LHCN-M2 (cell line): ENCODE measurements around the gene GHDC. TPM values are rescaled to one million over a fixed set of nuclear protein-coding genes. Genes with fewer than 3 reads are reported as not detected.
"Not testable (repeated sequence)": the region's sequence is repeated elsewhere in the genome, so short reads cannot be mapped to it uniquely, and the experiment has no call there.

Experiments
- DNase-seq: peaks from one replicate; pipeline ENCODE4 v3.0.0-alpha.2; 2012; ENCODE audit warnings: low read depth
- polyA plus RNA-seq: library from polyadenylated mRNA; unstranded; fragments of >200 nt; gene quantifications from one replicate; pipeline ENCODE4 v1.2.1, GENCODE V29; 2012; ENCODE audit warnings: missing spikeins
- total RNA-seq: library from RNA; depleted of rRNA; stranded (reverse); fragments of >200 nt; gene quantifications from 2 replicates; pipeline ENCODE4 v1.2.3, GENCODE V29; 2014; rRNA removed

GHDC gene, protein sequence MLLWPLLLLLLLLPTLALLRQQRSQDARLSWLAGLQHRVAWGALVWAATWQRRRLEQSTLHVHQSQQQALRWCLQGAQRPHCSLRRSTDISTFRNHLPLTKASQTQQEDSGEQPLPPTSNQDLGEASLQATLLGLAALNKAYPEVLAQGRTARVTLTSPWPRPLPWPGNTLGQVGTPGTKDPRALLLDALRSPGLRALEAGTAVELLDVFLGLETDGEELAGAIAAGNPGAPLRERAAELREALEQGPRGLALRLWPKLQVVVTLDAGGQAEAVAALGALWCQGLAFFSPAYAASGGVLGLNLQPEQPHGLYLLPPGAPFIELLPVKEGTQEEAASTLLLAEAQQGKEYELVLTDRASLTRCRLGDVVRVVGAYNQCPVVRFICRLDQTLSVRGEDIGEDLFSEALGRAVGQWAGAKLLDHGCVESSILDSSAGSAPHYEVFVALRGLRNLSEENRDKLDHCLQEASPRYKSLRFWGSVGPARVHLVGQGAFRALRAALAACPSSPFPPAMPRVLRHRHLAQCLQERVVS
- 14.6 and 16.8 TPM in 2 replicates for total RNA-seq
- polyA plus RNA-seq, result 6.6 TPM

DNA sequence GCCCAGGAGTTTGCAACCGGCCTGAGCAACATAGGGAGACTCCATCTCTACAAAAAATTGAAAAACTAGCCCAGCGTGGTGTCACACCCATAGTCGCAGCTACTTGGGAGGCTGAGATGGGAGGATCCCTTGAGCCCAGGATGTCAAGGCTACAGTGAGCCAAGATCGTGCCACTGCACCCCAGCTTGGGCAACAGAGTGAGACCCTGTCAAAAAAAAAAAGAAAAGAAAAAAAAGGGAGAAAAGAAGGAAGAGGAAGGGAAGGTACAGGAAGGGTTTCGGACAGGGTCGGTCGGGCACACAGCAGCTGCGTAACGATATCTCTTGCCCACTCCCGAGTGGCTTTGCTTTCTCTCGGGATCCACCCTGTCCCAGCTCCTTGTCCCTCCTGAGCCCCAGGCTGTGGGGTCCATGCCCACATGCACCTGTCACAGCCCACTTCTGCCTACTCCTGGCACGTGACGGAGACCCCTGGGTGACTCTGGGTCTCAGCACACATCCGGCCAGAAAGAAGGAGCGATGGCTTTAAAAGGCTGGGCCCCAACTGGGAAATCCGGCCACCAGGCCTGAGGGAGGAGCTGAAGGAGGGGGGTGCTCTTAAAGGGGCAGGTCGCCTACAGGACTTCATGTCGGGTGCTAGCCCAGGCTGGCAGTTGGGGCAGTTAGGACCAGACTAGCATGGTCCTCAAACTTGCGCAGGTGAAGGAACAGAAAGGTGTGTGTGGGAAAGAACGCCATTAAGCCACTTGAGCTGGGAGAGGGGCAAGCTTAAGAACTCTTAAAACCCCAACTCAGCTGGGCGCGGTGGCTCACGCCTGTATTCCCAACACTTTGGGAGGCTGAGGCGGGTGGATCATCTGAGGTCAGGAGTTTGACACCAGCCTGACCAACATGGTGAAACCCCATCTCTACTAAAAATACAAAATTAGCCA is at the start of gene GHDC:
Gene GHDC (minus strand): TSS at position 526 of the 931 bp plus-strand sequence. CDS start 913 bp downstream, outside the sequence.
- peak; percentile 59 for DNase-seq

DNA sequence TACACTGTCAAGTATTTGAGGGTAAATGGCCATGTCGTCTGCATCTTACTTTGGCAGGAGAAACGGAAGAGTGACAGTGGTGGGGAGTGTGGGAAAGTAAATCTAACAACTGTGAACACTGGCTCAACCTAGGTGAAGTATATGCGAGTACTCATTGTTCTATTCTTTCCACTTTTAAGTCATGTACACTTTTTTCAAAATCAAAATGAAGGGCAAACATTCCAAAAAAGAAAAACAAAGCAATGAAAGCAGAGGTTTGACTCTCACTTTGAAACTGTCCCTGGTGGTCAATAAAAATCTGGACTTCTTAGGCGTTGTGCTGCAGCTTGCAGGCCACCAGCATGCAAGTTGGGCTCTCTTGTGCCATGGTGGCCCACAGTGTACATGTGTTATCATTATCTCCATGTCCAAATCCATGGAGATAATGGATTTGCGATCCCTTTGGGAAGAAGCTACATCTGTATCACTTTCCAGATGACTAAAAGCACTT is 49.2 kb upstream of the GHDC start:
- no peak for DNase-seq

DNA sequence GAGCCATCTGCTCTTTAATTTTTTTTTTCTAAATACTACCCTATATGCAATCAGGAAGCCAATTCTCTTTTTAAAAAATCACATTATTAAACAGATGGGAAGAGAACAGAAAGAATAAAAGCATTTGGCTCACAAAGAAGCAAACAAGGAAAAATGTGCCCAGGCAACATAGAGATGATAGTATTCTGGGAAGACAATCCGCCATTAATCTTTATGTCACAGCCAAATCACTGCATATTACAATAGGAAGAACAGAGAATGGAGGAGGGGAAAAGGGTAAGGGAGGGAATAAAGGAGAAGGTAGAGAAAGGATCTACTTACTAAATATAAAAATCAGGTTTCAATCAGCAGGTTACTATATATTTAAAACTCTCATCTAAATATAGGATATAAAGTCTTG is 47.6 kb upstream of the GHDC start:
- no peak for DNase-seq

DNA sequence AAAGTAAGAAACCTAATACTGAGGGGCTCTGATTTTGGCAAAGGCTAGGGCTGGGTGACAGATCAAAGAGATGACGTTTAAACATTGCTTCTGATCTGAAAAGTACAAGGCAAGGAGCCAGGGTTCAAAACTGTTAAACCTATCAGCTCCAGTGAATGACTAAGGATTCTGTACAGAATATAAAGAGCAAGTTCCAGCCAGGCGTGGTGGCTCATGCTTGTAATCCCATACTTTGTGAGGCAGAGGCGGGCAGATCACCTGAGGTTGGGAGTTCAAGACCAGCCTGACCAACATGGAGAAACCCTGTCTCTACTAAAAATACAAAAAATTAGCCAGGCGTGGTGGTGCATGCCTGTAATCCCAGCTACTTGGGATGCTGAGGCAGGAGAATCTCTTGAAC is 46.6 kb upstream of the GHDC start:
- not testable (repeated sequence) for DNase-seq

DNA sequence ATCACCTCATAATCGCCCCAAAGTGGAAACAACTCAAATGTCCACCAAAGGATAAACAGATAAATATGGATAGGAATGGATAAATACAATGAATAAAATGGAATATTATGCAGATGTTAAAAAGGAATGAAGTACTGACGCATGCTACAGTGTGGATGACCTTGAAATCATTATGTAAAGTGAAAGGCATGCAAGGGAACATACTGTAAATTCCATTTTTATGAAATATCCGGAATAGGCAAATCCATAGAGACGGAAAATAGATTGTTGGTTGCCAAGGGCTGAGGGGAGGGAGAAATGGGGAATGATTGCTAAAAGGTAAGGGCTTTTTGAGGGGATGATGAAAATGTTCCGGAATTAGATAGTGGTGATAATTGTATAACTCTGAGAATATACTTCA is 45.9 kb upstream of the GHDC start:
- no peak for DNase-seq

DNA sequence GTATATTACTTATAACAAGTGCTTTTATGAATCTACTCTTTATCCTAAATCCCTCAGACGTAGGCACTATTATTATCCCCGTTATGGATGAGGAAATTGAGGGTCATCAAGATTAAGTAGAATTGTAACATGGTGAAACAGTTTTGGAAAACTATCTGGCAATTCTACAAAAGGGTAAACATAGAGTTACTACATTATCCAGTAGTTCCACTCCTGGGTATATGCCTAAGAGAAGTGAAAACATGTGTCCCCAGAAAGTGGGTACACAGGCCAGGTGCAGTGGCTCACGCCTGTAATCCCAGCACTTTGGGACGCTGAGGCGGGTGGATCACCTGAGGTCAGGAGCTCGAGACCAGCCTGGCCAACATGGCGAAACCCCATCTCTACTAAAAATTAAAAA is 45.3 kb upstream of the GHDC start:
- DNase-seq, result not testable (repeated sequence)

DNA sequence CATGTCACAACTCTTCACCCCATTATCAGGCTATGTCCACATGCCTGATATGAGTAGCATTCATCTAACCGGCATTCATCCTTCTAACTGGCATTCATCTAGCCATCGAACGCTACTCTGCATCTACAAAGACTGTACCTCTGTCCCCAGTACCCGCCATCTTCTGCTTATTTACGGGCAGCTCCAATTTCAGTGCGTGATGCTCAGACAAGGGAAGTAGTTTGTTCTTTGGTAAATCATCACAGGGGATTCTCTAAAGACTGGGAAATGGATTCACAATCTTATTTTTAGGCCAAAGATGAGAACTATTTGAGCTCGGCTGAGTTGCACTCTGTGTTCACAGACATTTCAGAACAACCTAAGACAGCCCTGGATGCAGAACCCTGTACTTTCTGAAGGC is 42.5 kb upstream of the GHDC start:
- no peak for DNase-seq

DNA sequence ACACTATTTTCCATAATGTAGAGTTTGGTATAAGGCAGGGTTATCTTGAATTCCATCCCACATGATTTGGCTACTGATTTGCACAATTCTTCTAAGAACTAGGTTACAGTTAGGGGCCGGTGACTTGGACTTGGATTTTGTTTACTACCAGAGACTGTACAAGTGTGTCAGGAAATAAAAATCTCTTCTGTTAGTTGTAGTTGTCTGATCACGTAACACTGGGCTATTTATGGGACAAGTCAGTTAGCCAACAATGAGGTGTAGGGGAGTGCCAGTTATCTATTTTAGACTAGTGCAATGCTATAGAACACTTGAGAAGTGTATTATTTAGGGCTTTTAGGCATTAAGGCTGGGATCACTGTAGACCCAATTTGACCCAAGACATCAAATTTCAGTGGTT is 39.7 kb upstream of the GHDC start:
- DNase-seq, result no peak

DNA sequence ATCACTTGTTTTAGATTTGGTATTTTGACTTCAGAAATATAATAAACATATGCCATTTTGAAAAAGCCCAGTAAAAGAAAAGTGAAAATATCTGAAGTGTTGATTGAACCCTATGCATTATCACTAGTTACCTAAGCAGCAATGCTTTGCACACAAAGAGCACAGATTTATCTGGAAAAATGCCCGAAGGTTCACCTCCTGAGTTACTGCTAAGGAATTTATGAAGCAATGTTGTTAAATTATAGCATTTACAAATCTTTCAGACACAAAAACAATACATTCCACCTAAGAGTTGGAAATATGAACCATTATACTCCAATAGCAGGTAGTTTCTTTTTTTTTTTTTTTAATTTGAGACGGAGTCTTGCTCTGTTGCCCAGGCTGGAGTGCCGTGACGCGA is 38.9 kb upstream of the GHDC start:
- no peak for DNase-seq

DNA sequence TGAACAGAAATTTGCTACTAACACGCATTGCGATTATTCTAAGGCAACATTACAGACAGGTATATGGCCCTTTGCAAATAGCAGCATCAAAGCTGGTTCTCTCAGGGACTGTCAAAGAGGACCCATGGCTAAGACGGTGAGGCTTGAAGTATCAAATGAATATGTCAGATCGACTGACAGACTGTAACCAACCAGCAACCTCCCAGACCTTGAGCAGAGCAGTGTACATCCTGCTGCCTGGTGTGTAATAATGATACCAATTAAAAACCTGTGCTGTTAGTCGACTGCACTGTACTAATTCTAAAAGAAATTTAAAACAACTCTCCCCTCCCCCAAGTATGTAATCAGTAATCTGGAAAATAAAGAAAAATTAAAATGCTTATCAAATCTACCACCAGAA is 35.9 kb upstream of the GHDC start:
- no peak for DNase-seq

DNA sequence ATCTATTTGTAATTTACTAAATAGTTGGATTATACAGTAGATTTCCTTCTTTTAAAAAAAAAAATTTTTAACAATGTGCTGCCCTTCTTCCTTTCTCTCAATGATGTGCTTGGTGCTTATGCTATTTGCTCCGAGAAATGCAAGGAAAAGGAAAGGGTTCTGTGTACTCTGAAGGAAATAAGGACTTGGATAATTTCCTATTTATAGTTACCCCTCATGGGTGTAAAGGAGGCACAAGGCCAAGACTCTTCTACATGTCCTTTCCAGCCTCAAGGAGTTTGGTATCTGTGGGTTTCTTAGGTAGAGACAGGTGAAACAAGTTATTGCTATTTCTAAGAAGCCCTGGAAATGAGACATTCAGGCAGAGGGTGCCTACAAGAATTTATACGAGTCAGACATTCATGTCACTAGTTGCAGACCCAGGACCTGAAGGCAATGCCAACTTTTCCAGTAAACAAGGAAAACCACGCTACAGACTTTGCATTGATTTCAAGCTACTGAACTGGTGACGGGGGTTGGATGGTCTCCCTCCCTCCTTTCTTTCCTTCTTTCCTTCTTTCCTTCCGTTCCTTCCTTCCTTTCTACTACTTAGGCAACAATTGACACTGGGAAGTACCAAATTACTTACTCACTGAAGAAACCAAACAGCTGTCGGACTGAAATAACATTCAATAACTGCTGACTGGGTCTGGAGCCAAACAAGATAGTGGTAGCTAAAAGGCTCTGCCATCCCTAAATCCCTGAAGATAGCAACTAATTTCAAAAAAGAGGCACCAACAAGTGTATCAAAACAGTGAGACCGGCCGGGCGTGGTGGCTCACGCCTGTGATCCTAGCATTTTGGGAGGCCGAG is 33.8 kb upstream of the GHDC start:
- peak; percentile 88 for DNase-seq

DNA sequence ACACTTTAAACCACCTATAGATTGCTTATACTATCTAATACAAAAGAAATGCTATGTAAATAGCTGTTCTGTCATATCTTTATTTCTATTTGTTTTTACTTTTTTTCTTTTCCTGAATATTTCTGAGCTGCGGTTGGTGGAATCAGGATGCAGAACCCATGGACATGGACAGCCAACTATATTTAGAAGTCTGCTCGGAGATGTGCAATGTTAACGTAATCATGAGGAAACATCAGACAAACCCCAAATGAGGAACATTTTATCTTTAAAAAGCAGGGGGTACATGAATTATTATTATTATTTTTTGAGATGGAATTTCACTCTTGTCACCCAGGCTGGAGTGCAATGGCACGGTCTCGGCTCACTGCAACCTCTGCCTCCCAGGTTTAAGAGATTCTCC is 31.4 kb upstream of the GHDC start:
- DNase-seq, result no peak

DNA sequence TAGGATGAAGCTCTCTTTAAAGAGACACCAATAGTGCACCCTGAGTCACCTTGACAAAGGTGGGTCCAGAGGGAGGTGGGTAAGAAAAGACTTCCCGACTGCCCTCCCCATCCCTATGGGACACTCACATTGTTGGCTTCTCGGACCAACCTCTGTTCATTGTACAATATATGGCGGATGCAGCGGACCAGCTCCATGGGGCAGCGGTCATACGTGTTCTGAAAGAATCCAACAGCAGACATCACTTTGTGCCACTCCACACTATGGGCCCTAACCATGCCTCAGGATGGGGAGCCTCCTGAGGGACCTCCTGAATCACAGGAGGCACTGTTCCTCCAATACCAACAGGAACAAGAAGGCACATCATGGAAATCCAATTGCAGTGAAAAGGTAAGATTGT is 30.4 kb upstream of the GHDC start:
- DNase-seq, result no peak

DNA sequence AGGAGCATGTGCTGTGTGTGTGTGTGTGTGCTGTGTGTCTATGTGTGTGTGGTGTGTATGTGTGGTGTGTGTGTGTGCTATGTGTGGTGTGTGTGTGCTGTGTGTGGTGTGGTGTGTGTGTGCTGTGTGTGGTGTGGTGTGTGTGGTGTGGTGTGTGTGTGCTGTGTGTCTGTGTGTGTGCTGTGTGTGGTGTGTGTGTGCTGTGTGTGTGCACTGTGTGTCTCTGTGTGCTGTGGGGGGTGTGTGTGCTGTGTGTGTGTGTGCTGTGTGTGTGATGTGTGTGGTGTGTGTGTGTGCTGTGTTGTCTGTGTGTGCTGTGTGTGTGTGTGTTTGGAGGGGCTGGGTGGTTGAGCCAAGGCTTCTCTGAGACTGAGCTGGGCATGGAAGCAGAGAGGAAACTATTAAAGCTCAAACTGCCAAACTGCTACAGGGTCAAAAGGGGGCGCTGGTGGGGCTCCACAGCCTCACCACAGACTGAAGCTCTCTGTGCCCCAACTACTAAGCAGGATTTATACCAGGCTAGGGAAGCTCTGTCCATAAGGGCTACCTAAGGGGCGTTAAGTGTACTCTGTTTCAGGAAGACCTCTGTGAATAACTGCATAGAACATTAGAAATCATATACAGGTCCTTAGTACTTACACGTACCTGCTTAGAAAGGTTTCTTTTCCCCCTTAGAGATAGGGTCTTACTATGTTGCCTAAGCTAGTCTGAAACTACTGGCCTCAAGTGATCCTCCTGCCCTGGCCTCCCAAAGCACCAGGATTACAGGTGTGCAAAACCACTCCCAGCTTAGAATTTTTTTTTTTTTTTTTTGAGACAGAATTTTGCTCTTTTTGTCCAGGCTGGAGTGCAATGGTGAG is 27.8 kb upstream of the GHDC start:
- peak; percentile 54 for DNase-seq

DNA sequence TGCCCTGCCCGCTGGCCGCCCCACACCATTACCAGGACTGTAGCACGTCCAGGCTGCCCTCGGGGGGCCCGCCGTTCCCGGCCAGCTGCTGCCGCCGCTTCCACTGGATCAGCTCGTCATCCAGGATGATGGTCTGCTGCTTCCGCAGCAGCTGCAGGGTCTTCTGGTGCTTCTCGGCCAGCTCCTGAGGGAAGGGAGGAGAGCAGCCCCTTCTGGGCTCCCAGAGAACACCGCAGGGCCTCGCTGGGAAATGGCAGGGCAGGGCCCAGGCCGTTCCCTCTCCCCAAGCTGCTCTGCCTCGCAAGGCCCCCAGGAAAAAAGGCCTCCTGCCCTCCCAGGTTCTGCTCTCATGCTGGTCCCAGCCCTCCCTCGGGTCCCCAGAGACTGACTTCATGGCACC is 25.0 kb upstream of the GHDC start:
- DNase-seq, result not testable (repeated sequence)

DNA sequence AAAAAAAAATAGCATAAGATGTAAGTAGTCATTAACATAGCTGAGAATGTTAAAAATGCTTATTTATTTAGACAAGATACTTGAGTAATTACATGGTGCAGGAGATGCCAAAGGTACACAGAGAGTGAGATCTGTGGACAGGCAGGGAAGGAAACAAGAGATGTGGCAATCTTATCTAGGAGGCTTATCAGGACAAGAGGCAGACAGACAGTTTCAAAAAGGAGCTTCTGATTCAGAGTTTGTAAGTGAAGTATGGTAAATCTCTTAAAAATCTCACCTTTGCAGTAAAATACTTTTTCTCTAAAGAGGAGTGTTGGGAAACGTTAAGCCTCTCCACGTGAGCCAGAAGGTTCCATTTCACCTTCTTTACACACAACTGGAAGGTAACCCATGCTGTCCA is 19.9 kb upstream of the GHDC start:
- DNase-seq, result no peak

DNA sequence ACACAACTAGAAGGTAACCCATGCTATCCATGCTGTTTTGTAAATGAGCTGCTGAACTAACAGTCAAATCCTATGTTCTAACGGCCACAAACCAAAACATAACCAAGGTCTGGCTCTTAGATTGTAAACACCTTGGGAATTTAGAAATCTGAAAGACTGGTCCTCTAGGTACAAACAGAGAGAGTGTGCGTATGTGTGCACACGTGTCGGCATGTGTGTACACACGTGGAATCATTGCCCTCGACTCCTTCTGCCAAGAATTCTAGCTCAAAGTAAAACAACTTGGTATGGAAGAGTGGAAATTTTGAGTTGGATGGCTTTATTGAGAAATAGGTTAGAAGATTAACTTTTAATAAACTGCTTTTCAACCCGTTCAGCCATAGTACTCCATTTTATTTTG is 18.1 kb upstream of the GHDC start:
- no peak for DNase-seq

DNA sequence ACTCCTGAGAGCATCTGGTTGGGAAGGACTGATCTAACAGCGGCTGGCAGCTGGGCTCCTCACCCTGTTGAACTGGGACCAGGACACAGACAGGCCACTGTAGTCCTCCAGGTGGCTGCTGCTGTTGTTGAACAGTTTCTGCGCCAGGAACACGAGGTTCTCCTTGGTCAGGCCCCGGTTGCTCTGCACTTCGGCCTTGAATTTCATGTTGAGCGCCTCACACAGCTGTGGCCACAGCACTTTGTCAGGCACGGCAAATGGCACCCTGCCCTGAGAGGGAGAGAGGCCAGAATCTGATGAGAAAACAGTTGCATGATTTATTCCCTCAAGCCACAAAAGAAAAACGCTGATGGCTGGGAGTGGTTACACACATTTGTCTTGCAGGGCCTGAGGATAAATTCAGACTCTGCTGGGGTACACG is 17.6 kb upstream of the GHDC start:
- DNase-seq, result peak; percentile 61

DNA sequence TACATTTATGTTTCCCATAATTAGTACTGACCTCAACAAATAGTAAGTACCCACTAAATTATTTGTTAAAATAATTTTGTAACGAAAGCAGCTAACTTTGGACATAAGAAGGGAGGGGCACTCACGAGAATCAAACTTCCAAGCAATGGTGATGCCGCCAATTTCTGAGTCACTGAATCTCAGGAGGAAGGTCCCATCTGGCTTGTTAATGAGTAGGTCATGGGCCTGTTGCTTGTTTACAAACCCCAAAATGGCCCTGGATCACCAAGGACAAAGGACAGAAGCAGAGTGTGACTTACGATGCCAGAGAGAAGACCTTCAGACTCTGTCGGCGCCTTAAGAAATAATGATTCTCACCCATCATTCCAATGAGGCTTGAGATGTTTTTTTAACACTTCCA is 15.8 kb upstream of the GHDC start:
- DNase-seq, result no peak

DNA sequence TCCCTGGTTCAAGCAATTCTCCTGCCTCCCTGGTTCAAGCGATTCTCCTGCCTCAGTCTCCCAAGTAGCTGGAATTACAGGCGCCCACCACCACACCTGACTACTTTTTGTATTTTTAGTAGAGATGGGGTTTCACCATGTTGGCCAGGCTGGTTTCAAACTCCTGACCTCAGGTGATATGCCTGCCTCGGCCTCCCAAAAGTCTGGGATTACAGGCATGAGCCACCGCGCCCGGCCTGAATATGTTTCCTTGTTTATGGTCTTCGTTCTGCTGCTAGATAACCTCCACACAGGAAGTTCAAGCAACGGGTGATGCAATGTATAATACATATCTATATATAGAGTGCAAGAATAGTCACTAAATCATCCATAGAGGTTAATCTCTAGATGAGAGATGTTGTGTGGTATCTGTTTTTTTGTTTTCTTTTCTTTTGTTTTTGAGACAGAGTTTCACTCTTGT is 11.9 kb upstream of the GHDC start:
- DNase-seq, result not testable (repeated sequence)
